Type B pancreatic cell (in vitro differentiated cells): ENCODE results near the gene GPR119. TPM values are rescaled to one million over a fixed set of nuclear protein-coding genes. Genes with fewer than 3 reads are reported as not detected.
"Not testable (repeated sequence)": the region's sequence is repeated elsewhere in the genome, so short reads cannot be mapped to it uniquely, and the experiment has no call there.

ENCODE experiments used
- DNase-seq: peaks from one replicate; pipeline ENCODE4 v3.0.0; 2021; ENCODE audit warnings: mixed read lengths; ENCODE audit not compliant: unreplicated experiment; ENCODE audit errors: extremely low spot score
- H3K27ac Mint-ChIP-seq: 2 replicates; pipeline ENCODE4 v1.8.0; 2021; ENCODE audit warnings: mild to moderate bottlenecking, mixed read lengths
- H3K27me3 Mint-ChIP-seq: 2 replicates; pipeline ENCODE4 v1.8.0; 2021; ENCODE audit warnings: mixed read lengths
- H3K36me3 Mint-ChIP-seq: 2 replicates; pipeline ENCODE4 v1.8.0; 2021; ENCODE audit warnings: mixed read lengths
- H3K4me1 Mint-ChIP-seq: one replicate; pipeline ENCODE4 v1.8.0; 2021; ENCODE audit warnings: mixed read lengths; ENCODE audit not compliant: unreplicated experiment
- H3K4me3 Mint-ChIP-seq: 2 replicates; pipeline ENCODE4 v1.8.0; 2021; ENCODE audit warnings: mild to moderate bottlenecking, mixed read lengths
- H3K9me3 Mint-ChIP-seq: 2 replicates; pipeline ENCODE4 v1.8.0; 2021; ENCODE audit warnings: mixed read lengths
- long read RNA-seq: library from polyadenylated mRNA; unstranded; transcript quantifications from one replicate; pipeline ENCODE4 v2.0.0, GENCODE V29; 2020
- total RNA-seq: library from RNA; stranded (reverse); gene quantifications from 2 replicates; pipeline ENCODE4 v1.2.1, GENCODE V29; 2021; ENCODE audit warnings: low replicate concordance
- TF ChIP-seq, protein P1 (sequence below): fragments of 200-600 bp; sonication (generic); conservative IDR thresholded peaks from 2 replicates; pipeline ENCODE4 v1.5.0; 2021; ENCODE audit warnings: antibody characterized with exemption, mild to moderate bottlenecking

The GPR119 gene
- total RNA-seq, result 11.9 and 21.9 TPM in 2 replicates
- long read RNA-seq, partial matches to known transcripts, result 1 of 24 reads
- long read RNA-seq, other reads (novel, unspliced or antisense), result 23 of 24 reads

DNA sequence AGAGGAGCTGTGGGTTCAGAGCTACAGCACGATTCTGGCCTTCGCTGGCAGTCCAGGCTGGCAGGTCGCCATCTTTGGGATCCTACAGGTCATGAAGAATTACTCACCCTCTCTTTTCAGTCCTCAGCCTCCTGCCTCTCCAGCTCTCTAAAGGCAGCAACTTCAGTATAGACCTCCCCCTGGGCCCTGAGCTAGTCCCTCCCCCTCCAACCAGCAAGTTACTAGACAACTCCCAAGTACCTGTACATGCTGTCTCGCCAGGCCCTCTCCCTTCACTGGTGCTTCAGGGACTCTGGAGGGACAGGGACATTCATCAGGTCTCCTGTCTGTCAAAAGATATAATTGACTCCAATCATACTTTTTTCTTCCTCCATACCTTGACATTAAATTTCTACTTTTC, at the start of gene GPR119:
Gene GPR119 (minus strand): TSS at position 155 of the 400 bp plus-strand sequence. CDS start 227 bp downstream, outside the sequence.
- TF ChIP-seq, protein P1, sequence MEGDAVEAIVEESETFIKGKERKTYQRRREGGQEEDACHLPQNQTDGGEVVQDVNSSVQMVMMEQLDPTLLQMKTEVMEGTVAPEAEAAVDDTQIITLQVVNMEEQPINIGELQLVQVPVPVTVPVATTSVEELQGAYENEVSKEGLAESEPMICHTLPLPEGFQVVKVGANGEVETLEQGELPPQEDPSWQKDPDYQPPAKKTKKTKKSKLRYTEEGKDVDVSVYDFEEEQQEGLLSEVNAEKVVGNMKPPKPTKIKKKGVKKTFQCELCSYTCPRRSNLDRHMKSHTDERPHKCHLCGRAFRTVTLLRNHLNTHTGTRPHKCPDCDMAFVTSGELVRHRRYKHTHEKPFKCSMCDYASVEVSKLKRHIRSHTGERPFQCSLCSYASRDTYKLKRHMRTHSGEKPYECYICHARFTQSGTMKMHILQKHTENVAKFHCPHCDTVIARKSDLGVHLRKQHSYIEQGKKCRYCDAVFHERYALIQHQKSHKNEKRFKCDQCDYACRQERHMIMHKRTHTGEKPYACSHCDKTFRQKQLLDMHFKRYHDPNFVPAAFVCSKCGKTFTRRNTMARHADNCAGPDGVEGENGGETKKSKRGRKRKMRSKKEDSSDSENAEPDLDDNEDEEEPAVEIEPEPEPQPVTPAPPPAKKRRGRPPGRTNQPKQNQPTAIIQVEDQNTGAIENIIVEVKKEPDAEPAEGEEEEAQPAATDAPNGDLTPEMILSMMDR, result no peak
- H3K4me1 Mint-ChIP-seq, result no peaks in the 10 kb centered on the region
- no peak for DNase-seq
- peaks cover 19% of the 10 kb centered on the region for H3K27me3 Mint-ChIP-seq
- H3K4me3 Mint-ChIP-seq, result peak within 1 kb of the TSS; percentile 5
- no peaks in the 10 kb centered on the region for H3K36me3 Mint-ChIP-seq
- H3K27ac Mint-ChIP-seq, result no peak within 1 kb of the TSS
- H3K9me3 Mint-ChIP-seq, result no peaks in the 10 kb centered on the region

DNA sequence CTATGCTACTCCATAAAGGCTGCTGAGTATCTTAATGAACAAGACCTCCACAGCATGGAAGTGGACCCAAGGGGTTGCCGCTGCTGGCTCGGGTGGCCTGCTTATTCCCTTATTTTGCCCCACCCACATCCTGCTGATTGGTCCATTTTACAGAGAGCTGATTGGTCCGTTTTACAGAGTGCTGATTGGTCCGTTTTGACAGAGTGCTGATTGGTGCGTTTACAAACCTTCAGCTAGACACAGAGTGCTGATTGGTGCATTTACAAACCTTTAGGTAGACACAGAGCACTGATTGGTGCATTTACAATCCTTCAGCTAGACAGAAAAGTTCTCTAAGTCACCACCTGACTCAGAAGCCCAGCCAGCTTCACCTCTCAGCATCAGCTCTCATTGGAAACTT, 43.8 kb upstream of the GPR119 start:
- peaks cover 17% of the 10 kb centered on the region for H3K27me3 Mint-ChIP-seq
- not testable (repeated sequence) for H3K27ac Mint-ChIP-seq, H3K9me3 Mint-ChIP-seq, H3K36me3 Mint-ChIP-seq, DNase-seq, H3K4me3 Mint-ChIP-seq, H3K4me1 Mint-ChIP-seq

GRCh38 chrX:130426531-130426930, 41.1 kb upstream of the GPR119 start:
- TF ChIP-seq, protein P1, result no peak
- DNase-seq, result no peak
- Mint-ChIP-seq H3K9me3 (peaks cover 6% of the 10 kb centered on the region), H3K4me3 (no peak overlapping the region), H3K4me1 (no peaks in the 10 kb centered on the region), H3K27ac (no peak overlapping the region), H3K36me3 (no peaks in the 10 kb centered on the region), H3K27me3 (peaks cover 23% of the 10 kb centered on the region)

DNA sequence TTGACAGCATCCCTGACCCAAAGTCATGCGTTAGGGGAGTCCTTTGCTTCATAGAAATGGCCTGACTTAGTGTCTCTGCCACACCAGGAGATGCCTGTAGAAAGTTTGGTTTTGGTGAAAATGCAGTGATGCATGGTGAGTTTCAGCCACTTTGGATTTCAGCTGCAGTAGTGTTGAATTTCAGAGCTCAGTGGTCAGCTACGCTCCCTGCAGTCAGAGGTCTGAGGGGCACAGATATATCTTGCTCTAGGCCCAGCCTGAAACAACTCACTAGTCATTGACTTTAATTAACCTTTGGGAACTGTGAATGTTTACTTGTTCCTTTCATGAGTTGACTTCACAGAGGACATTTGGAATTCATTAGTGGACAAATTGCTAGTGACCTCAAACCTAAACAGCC, 33.8 kb upstream of the GPR119 start:
- peaks cover 9% of the 10 kb centered on the region for H3K4me1 Mint-ChIP-seq
- TF ChIP-seq, protein P1, result no peak
- peaks cover 8% of the 10 kb centered on the region for H3K27me3 Mint-ChIP-seq
- H3K27ac Mint-ChIP-seq, result no peak overlapping the region
- no peak for DNase-seq
- no peaks in the 10 kb centered on the region for H3K9me3 Mint-ChIP-seq
- H3K4me3 Mint-ChIP-seq, result no peak overlapping the region
- no peaks in the 10 kb centered on the region for H3K36me3 Mint-ChIP-seq

- TF ChIP-seq, protein P1, result no peak
- Mint-ChIP-seq H3K36me3 (no peaks in the 10 kb centered on the region), H3K27ac (no peak overlapping the region), H3K4me1 (peaks cover 9% of the 10 kb centered on the region), H3K27me3 (peaks cover 8% of the 10 kb centered on the region), H3K4me3 (no peak overlapping the region), H3K9me3 (no peaks in the 10 kb centered on the region)
- no peak for DNase-seq
Measured at GRCh38 chrX:130418740-130419139, 33.3 kb upstream of the GPR119 start.

- Mint-ChIP-seq H3K27me3 (peaks cover 3% of the 10 kb centered on the region), H3K27ac (no peak overlapping the region), H3K9me3 (no peaks in the 10 kb centered on the region), H3K4me3 (no peak overlapping the region), H3K36me3 (no peaks in the 10 kb centered on the region), H3K4me1 (peaks cover 9% of the 10 kb centered on the region)
- TF ChIP-seq, protein P1, result no peak
- no peak for DNase-seq
Measured at GRCh38 chrX:130418066-130418465, 32.6 kb upstream of the GPR119 start.
